Measurements from ENCODE around the gene GALNT18. TPM values are rescaled to one million over a fixed set of nuclear protein-coding genes. Genes with fewer than 3 reads are reported as not detected.

The GALNT18 gene
- total and polyA plus RNA-seq, 7 donors, result 4.6 to 32.4 (median 8.3) TPM

DNA sequence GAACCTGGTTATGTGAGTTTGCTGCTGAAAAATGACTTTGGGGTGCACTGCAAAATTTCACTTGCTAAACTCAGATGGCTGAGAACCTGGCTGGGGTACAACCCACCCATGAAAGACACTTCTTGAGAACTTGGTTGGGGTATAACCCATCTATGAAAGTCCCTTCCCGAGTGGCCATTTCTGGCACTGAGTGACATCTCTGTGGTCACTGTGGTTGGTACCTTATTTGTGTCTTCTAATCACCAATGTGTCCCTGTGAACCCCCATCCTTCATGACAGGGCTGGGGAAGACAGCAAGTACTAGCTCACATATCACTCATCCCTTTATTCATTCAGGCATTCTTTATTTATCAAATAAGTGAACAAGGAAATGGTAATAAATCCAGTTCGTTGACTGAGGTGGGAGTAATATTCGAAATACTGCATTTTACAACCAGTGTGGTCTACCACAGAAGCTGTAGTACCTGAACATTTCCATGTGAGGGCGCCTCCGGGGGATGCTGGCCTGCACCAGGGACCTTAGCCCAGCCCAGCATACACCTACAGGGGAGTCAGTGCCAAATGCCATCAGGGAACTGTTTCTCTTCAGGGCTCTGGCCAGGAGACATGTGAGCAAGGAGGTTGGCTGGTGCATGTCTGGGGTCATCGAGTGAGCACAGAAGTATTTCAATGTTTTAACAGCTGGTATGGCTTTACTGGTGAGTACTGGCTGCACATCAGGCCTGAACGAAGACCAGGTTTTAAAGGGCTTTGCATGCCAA, 390.8 kb downstream of the GALNT18 start:
- intact Hi-C loops (cut with DNase I), result no loop called here
- H3K27ac ChIP-seq, result no peak overlapping the region
- no peaks in the 10 kb centered on the region for H3K9me3 ChIP-seq
- no peak for DNase-seq
- ATAC-seq, result peak in 1 of 4 donors; percentile 59
- TF ChIP-seq, protein P1, sequence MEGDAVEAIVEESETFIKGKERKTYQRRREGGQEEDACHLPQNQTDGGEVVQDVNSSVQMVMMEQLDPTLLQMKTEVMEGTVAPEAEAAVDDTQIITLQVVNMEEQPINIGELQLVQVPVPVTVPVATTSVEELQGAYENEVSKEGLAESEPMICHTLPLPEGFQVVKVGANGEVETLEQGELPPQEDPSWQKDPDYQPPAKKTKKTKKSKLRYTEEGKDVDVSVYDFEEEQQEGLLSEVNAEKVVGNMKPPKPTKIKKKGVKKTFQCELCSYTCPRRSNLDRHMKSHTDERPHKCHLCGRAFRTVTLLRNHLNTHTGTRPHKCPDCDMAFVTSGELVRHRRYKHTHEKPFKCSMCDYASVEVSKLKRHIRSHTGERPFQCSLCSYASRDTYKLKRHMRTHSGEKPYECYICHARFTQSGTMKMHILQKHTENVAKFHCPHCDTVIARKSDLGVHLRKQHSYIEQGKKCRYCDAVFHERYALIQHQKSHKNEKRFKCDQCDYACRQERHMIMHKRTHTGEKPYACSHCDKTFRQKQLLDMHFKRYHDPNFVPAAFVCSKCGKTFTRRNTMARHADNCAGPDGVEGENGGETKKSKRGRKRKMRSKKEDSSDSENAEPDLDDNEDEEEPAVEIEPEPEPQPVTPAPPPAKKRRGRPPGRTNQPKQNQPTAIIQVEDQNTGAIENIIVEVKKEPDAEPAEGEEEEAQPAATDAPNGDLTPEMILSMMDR (IDR thresholded peaks at IDR 0.05), result peak; percentile 18
- WGBS, 3 donors, result 51 to 59% (median 51%) methylated on average over 7 of the region's 7 CpGs
- H3K4me1 ChIP-seq, result no peaks in the 10 kb centered on the region
- peaks cover 0 to 3% of the 10 kb centered on the region in 2 donors for H3K36me3 ChIP-seq (ENCODE audit: insufficient read depth in 1 of 2, low read depth in 1 of 2)
- H3K4me3 ChIP-seq, result no peak overlapping the region
- no peaks in the 10 kb centered on the region for H3K27me3 ChIP-seq (ENCODE audit: insufficient read depth in 3 of 3, low read length in 2 of 3)

DNA sequence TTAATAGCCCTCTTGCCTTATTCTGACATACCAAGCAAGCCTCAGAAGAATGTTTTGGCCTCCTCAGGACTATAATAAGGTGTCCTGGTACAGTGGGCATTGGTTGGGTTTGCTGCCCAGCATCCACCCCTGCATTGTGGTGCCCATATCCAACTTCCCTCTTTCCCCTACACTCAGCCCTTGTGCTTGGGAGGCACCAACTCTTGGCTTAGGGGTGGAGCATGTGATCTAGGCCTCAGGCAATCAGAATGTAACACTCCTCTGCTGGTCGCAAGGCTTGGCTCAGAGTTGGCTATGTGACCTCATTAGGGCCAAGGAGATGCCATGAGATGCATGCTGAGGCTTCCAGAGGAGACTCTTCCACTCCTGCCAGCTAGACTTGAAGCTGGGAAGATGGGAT, 391.7 kb downstream of the GALNT18 start:
- TF ChIP-seq, protein P1 (IDR thresholded peaks at IDR 0.05), result no peak
- Histone ChIP-seq H3K9me3 (no peaks in the 10 kb centered on the region), H3K27me3 (ENCODE audit: insufficient read depth in 3 of 3, low read length in 2 of 3) (no peaks in the 10 kb centered on the region), H3K4me3 (no peak overlapping the region), H3K27ac (no peak overlapping the region), H3K36me3 (ENCODE audit: insufficient read depth in 1 of 2, low read depth in 1 of 2) (peaks cover 0 to 3% of the 10 kb centered on the region in 2 donors), H3K4me1 (no peaks in the 10 kb centered on the region)
- 60 to 79% (median 74%) methylated on average over 1 of the region's 1 CpG for WGBS, 3 donors
- DNase-seq (no peak), ATAC-seq (no peak)
- intact Hi-C loops (cut with DNase I), result no loop called here

GRCh38 chr11:11229647-11230046, 392.2 kb downstream of the GALNT18 start:
- H3K27ac ChIP-seq, result no peak overlapping the region
- peaks cover 0 to 3% of the 10 kb centered on the region in 2 donors for H3K36me3 ChIP-seq (ENCODE audit: insufficient read depth in 1 of 2, low read depth in 1 of 2)
- TF ChIP-seq, protein P1 (IDR thresholded peaks at IDR 0.05), result no peak
- H3K27me3 ChIP-seq (ENCODE audit: insufficient read depth in 3 of 3, low read length in 2 of 3), result no peaks in the 10 kb centered on the region
- intact Hi-C loops (cut with DNase I), result no loop called here
- ATAC-seq (no peak), DNase-seq (no peak)
- no peaks in the 10 kb centered on the region for H3K4me1 ChIP-seq
- WGBS, 3 donors, result 96 to 100% (median 98%) methylated on average over 2 of the region's 2 CpGs
- H3K4me3 ChIP-seq, result no peak overlapping the region
- no peaks in the 10 kb centered on the region for H3K9me3 ChIP-seq

DNA sequence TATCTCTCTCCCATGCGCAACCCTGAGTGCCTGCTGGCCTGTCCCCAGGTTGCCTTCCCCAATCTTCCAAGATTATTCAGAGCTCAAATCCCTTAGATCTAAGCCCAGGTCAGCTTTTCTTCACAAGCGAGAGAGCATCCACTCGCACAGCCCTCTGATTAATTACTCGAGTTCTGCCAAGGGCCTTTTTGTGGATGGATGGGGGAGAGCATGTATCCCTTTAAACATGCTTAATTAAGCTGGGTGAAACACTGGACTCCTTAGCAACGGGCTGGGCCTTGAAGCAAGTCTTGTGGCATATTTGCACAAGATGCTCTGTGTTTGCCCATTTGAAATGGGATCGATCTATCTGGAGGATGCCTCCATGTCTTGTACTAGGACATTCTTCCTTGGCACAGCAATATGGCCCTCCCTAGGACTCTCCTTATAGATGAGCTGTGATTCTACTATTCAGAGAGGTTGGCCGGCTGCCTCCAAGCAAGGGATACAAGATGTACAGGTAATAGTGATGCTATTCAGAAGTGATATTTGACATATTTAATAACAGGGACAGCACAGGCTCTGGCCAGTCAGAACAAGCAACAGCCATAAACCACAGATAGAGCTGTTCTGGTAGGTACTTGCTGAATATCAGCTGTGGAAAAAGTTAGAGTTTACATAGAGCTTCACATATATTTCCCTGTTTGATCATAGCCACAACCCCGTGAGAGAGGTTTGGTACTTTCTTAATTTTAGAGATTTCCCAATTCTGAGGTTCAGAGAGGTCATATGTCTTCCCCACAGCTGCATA, 394.3 kb downstream of the GALNT18 start:
- no peaks in the 10 kb centered on the region for H3K27me3 ChIP-seq (ENCODE audit: insufficient read depth in 3 of 3, low read length in 2 of 3)
- TF ChIP-seq, protein P1 (IDR thresholded peaks at IDR 0.05), result no peak
- peaks cover 0 to 3% of the 10 kb centered on the region in 2 donors for H3K36me3 ChIP-seq (ENCODE audit: insufficient read depth in 1 of 2, low read depth in 1 of 2)
- 94 to 97% (median 96%) methylated on average over 8 of the region's 8 CpGs for WGBS, 3 donors
- H3K27ac ChIP-seq, result no peak overlapping the region
- no peak for ATAC-seq
- H3K4me3 ChIP-seq, result no peak overlapping the region
- no peaks in the 10 kb centered on the region for H3K4me1 ChIP-seq
- intact Hi-C loops (cut with DNase I), result no loop called here
- no peak for DNase-seq
- H3K9me3 ChIP-seq, result no peaks in the 10 kb centered on the region

Other genes with a start within 250 kb of the GALNT18 start
- gene USP47, start 220.0 kb upstream of the GALNT18 start, total RNA-seq, result 100 to 1,000 TPM in 2 of 4 donors, 10 to 100 TPM in 2; 73.1 to 108 (median 90.6) TPM
- 100 to 1,000 TPM in 1 of 3 donors, 10 to 100 TPM in 2; 31.3 to 132 (median 57.3) TPM for gene USP47, start 220.0 kb upstream of the GALNT18 start, polyA plus RNA-seq